NCI-H2196 (cell line): ENCODE measurements around the gene CCR3.

Experiments used
- DNase-seq: peaks from one replicate; lab custom pipeline; 2025; ENCODE audit not compliant: unreplicated experiment; lab: John Stamatoyannopoulos, UW

Gene CCR3

DNA sequence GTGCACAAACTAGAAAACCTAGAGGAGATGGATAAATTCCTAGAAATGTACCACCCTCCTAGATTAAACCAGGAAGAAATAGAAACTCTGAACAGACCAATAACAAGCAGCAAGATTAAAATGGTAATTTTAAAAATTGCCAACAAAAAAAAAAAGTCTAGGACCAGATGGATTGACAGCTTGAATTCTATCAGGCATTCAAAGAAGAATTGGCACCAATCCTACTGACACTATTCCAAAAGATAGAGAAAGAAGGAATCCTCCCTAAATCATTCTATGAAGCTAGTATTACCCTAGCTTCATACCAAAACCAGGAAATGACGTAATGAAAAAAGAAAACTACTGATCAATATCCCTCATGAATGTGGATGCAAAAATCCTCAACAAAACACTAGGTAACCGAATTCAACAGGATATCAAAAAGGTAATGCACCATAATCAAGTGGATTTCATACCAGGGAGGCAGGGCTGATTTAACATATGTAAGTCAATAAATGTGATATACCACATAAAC, 24.0 kb upstream of the CCR3 start:
- DNase-seq: no peak

DNA sequence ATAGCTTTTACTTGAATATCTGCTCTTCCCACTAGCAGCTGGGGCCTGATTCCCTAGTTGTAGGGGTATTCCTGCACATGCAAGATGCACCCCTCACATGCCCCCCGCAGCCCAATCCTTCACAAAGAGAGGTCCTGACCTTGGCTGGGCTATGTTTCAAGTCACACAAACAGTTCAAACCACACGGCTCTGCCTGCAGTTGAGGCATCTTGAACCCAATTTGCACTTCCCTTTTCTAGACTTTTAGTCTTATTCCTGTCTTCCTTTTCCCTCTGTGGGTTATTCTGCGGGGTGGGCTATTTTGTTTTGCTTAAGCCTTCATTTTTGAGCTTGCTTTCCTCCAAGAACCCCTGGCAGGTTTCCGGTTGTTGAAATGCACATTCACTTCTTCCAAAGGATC, 20.9 kb upstream of the CCR3 start:
- DNase-seq: no peak

DNA sequence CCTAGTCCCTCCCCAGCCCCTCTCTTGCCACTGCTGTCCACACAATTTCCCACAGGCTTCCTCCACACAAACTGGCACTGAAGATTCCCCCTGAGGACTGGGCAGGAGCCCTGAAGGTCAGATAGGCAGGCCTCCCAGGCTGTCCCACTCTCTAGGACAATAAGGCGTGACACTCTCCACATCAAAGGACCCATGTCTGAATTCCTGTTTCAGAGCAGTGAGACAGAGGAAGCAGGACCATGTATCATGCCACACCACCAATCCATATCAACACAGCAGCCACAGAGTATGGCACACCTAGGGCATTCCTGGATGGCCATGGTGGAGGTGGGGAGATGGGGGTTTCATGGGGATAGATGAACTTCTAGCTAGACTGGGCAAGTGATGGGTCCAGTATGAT, 20.3 kb upstream of the CCR3 start:
- no peak for DNase-seq

DNA sequence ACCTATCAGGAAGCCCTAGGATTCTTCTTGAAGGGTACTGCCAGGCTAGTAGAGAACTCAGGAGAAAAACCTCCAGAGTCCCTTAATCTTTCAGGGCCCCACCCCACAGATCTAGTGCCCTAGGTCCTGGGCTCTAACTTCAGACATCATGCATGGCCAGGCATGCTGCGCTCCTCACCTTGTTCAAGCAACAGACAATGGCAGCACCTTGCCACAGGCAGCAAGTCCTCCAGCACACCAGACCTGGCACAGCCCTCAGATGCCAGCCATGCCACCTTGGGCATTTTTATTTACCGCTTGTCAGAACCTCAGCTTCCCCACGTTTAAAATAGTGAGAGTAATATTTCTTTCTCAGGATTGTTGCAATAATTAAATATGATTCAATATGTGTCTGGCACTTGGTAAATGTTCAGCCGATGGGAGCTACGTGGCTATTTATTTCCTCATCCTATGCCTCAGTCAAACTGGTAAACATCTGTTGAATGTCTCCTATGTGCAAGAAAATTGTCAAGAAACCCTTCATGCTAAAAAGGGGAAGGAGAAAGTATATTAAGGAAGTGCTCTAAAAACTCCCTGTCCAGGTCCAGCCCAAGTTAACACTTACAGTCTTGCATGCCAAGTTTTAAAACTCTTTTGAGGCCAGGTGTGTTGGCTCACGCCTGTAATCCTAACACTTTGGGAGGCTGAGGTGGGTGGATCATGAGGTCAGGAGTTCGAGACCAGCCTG, 19.7 kb upstream of the CCR3 start:
- DNase-seq: no peak

DNA sequence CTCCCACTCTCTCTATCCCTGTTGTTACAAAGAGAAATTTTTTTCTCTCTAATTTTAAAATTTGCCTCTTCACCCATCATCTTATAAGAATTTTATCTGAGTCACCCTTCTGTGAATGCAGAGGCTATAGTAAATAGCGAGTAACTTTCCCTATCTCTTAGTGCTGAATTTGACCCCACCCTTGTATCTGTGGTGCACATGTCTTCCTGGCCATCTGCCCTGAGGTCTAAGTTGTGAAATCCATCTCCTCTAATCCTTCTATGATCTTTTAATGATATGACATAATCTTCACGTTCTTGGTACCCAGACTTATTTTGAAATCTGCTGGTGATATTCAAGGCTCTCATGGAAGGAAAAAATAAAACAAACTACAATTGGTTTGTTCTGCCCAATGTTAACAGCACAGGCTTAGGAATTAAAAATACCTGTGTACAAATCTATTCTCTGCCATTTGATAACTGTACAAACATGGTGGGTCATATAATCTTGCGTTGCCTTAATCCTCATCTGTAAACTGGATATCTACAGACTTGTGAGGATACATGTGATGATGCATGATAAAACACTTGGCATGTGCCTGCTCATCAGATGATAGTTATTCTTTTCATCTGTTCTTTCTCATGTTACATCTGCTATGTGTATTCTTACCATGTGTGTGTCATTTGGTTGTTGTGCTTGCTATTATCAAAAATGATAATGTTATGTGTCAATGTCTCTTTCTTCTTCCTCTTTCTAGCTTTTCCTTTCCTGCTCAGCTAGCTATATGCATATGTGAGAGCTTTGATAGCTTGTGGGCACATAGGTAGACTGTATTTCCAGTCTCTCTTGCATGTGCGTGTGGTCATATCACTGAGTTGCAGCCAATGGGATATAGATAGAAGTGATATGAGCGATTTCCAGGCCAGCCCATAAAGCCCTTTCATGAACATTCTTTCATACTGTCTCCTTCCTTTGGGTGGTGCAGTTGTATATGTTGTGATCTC, 13.7 kb upstream of the CCR3 start:
- DNase-seq: no peak

DNA sequence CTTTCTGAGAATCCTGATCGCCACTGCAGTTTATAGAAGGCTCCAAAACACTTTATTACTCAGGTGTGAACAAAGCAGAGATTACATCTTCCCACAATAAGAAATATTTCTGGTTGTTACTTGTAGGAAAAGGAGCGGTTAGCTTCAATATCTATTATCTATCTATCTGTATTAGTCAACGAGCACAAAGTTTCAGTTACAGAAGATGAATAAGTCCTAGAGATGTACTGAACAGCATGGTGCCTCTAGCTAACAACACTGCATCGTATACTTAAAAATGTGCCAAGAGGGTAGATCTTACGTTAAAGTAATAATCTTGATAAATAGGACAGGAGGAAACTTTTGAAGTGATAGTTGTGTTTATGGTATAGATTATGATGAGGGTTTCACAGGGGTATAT, 10.9 kb upstream of the CCR3 start:
- DNase-seq: no peak

DNA sequence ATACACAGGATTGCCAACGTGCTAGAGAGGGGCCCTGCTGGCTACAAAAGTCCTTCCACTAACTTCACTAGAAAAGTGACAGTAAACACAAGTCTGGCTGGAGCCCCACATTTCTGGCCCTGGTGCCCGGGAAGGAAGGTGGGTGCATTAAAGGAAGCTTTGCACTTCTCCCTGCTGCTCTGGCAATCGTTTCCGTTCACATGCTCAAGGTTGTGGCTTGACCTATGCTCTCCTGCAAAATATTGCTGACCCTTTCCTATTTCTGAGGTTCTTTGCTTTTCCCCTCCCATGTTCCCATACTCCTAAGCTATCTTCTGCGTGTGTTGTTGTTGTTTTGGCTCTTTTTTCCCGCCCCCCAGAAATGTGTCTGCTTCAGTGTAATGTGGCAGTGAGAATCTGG, 9.1 kb upstream of the CCR3 start:
- no peak for DNase-seq

DNA sequence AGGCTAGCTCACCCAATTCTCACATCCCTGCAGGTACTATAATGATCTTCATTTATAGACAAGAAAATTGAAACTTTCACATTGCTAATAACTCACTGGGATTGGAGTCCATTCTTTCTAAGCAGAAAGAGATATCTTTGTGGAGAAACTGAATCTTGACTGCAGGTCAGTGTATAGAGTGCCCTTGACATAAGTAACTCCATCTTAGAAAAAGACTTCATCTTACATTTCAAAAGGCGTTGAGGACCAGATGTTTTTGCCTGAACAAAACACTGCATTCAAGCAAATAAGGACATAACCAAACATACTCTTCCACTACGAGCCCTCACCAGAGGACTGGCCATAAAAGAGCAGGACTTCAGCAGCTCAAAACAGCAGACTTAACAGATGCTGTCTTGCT, 6.8 kb upstream of the CCR3 start:
- DNase-seq: no peak

DNA sequence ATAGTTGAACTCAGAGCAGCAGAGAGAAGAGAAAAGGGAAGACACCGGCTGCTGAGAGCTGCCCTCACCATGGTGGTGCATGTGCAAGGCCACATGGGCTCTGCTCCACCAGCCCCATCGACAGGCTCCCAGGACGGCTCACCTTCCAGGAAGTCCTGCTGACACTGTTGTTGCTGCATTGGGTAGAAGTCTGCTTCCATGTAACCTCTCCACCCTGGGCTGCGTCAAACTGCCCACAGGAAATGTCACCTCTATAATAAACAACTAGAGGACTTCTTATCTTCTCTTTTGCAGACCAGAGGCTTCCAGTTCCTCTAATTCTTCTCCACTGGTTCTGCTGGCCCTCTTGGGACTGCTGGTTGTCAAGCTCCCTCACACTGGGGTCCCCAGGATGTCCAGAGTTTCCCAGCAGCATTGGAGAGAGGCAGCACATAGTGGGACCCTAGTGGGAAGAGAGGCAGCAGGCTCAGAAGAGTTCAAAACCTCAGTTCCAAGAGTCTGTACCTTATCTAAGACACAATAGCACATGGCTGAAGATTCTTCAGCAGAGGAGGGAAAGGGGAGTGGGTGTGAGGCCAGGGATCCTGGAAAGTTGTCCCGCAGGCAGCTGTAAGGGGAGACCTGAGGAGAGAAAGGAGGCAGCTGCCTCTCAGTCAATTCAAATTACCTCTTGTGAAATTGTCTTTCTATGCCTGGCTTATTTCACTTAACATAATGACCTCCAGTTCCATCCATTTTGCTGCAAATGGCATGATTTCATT, 5.8 kb upstream of the CCR3 start:
- no peak for DNase-seq

DNA sequence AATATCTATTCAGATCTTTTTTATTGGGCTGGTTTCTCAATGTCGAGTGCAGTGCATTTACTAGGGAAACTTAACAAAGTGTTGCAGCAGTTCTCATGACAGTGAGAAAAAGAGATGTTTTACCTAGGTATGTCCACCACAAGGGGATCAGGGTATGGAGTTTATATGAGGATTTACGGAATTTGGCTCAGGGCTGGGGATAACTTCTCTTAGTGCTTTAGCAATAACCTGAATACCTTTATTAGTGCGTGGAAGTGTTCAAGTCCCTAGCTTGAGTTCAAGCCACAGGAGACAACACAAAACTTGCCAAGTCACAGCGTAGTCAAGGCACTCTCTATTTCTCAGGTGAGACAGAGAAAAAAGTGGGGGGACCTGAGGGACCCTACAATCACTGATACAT, 3.9 kb upstream of the CCR3 start:
- DNase-seq: no peak

DNA sequence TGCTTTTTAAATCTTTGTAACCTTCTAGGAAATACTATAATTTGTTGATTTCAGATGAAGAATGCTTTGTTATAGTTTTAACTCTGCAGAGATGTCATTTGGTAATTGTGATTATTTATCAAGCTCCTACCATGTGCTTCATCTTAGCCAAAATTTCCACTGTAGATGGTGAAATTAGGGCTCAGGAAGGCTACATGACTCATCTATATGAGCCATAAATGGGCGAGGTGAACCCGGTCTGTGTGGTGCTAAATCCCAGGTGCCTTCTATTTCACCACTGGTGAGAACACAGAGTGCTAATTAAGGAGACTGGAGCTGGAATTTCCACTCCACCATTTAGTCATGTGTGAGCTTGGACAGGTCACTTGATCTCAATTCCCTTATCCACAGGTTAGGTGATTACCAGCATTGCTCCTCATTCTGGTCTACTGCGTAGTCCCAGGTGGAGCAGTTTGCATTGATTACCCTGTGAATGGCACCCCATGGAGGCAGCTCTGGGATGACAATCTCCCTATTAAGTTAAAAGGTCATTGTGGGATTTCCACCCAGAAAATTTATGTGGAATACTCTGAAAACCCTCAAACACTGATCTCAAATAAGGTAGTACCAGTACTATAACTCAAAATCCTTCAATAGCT, 2.8 kb upstream of the CCR3 start:
- DNase-seq: no peak

DNA sequence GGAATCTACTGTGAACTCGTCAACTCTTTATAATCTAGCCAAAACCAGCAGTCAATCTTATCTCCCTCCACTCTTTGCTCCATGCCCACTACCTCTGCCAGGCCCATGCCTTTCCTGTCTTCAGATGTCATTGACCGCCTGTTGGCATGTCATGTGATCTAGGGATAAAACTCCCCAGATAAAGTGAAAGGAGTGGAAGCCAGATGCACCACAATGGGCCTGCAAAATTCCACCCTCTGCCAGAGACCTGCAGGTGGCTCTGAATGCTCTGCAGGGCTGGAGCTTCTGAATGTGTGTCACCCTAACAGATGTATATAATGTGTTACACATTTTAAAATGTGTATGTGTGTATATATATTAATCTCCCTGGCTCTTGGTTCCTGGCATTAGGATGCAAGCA, 2.3 kb upstream of the CCR3 start:
- DNase-seq: no peak

DNA sequence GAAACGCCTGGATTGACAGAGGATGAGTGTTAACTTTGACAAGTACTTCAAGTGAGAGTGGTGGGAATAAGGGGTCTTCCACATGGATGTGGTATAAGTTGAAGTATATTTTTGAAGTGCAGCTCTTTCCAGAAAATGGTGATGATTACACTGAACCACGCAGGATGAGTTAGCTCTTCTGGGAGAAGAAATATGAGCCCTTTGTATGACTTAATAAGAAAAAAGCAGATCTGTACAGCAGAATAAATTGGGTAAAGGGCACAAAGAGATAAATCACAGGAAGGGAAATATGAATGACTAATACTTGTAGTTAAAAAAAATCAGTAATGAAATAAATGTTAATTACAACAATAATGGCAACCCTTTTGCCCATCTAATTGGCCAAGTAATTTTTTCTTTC, 1.3 kb downstream of the CCR3 start:
- no peak for DNase-seq

DNA sequence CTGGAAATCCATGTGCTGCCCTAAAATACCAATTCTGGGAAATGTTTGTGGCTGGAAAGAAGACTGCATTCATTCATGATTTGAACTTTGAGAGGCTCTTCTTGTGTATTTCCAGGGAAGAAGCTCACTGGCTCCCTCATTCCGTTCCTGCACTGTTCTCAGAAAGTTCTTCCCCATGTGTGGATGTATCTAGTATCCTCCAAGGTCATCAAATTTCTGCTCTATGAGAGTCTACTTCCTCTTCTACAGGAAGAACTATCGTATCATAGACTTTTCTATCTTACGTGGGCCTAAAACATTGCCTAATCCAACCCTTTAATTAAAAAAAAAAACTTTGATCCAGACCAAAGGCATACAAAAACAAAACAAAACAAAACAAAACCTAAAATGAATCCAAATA, 2.9 kb downstream of the CCR3 start:
- no peak for DNase-seq

DNA sequence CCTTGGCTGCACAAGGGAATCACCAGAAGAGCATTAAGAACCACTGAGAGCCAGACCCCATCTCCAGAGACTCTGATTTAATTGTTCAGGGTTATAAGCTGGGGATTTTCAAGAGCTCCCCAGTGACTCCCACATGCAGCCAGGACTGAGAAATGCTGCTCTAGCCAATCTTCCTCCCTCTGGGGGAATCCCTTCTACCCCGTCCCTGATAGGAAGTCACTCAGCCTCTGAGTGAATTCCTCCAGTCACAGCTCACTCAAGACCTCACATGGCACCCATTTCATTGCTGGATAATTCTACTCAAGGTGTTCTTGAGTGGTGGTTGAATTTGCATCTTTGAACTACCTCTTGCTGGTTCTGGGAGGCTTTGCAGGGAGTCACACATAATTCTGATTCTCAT, 10.7 kb downstream of the CCR3 start:
- no peak for DNase-seq

DNA sequence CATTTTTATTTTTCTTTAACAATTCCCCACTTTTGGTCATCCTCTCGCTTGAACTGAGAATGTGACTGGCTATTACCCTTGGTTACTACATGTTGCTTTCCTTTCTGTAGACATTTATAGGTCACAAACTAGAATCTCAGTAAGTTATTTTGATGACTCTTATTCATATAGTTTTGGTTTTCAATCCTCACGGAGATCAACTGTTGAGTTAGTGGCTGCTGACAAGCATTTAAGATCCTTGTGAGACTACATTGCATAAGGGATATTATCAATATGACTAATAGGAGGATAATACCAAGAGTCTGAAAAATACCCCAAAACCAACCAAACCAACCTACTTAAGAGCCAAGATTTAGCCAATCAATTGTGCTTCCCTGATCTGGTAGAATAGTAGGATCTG, 16.3 kb downstream of the CCR3 start:
- no peak for DNase-seq

DNA sequence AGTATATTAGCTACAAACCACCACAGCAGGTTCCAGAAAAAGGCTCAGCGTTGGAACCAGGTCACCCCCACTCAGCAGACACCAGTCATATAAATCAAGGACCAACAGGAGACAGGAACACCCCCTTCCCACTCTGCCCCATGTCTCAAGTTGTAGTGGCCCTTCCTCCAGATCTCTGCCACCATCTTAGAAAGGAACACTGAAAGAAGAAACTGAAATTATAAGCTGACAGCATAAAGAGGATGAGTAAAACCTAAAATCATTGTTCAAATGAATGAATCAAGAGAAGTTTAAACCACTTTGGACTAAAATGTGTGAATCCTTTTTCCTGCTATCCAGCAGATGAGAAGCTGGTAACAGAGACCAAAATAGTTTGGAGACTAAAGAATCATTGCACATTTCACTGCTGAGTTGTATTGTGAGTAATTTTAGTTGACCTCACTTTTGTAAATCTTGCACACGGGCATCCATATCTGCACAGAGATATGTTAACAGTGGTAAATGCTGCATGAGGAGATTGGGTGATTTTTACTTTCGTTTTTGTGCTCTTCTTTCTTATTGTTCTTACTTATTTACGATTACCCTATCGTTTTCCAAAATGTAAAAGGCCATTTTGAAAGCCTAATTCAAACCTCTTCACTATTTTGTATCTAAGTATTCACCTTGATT, 19.8 kb downstream of the CCR3 start:
- no peak for DNase-seq

DNA sequence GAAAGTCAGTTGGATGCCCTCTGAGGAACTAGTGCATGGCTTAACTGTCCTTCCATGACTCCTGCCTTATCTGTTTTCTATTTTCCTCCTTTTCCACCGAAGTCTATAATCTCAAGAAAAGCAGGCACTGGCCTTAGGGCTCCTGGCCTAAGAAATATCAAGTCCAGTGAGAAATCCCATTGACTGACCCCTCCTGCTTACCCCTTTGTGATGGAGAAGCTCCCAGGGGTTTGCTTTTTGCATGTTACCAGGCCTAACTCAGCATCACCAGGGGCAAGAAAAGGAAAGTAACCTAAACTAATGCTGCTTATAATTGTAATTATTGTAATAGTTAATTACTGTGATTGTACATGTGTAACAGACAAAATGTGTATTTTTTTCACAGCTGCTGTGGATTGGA, 21.7 kb downstream of the CCR3 start:
- DNase-seq: no peak

DNA sequence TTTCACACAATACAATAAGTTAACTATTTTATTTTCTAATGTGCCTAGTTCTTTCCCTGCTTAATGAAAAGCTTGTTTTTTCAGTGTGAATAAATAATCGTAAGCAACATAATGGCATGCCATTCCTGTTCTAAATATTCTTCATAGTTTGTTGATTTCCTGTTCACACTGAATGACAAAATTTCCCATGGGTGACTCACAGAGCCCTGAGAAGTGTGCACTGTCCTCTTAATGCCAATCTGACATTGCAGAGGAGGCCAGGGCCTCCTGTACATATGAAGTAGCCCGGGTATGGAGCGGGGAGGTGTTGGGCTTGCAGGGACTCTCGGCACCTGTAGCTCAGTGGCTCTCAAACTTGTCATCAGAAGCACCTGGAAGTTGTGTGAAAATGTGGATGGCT, 24.3 kb downstream of the CCR3 start:
- DNase-seq: no peak

DNA sequence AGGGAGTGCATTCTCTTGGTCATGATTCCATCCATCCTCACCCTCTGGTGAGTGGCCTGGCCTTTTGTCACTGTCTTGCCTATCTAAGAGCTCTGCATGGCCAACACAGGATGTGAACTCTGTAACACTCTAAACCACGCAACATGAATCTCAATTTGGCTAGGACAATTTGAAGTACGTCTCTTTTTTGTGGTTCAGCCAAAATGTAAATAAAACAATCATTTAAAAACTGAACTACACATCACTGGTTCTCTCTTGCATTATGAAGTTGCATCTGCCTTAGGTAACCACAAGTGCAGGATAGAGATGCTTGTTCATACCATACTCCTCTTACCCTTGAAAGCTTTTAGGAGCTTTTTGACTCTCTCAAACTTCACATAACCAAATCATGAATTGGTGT, 27.3 kb downstream of the CCR3 start:
- DNase-seq: no peak
